Fibroblast of lung (primary cell): ENCODE measurements around the gene SEC16A.

ENCODE experiments used
- CTCF ChIP-seq, 2 donors: IDR thresholded peaks in 1 of 2; conservative IDR thresholded peaks in 1 of 2; 1 replicate in 1 of 2; 2 replicates in 1 of 2; pipeline ENCODE4 v1.5.1; 2011 to 2012; ENCODE audit warnings: low read length in 2 of 2, control low read depth in 1 of 2, inconsistent platforms in 1 of 2, low read depth in 1 of 2, mild to moderate bottlenecking in 1 of 2
- EZH2 ChIP-seq: IDR thresholded peaks from 2 replicates; pipeline ENCODE4 v1.5.1; 2012; ENCODE audit warnings: low read length, control low read depth, mild to moderate bottlenecking; ENCODE audit errors: missing control alignments

DNA sequence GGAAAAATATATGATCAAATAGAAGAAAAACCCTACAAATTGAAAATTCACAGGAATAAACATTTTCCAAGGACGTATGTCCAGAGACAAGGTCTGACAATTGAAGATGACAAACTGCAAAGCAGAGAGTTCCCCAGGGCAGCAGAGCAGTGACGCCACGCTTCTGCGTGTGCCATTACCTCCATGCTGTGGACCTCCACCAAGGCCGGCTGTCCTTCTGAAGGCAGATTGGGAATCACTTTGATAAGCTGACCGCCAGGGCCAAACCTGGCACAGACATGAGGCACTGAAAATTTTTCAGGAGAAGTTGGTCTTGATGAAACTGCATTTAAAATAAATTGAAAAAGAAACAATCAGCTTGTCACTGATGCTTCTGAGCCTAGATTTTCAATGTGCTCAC is 18.6 kb downstream of the SEC16A start:
- TF ChIP-seq CTCF (conservative IDR thresholded peaks at IDR 0.05 in 1 of 2, IDR thresholded peaks at IDR 0.05 in 1 of 2; ENCODE audit: low read depth in 1 of 2, low read length in 2 of 2) (no peak), EZH2 (no peak)
